Measurements from ENCODE around the gene UNC5C. TPM values are rescaled to one million over a fixed set of nuclear protein-coding genes. Genes with fewer than 3 reads are reported as not detected.

UNC5C gene
- total RNA-seq, 2 experiments from 2014 or later = not detected

DNA sequence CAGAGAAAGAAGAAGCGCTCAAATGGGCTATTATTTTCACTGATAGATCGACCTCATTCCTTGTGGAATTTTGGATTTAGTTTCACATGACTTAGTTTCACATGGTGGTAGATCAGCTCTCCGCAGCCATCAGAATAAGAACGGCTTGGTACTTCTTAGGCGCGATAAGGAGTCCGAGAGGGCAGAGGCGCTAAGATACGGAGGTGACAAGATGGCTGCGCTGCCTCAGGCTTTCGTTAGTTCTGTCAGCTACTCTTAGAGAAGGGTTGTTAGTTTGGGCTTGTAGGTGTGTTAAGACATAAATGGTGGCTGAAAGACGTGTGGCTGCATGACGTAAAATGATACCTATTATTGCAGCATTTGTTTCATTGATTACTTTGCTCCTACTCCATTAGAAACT is 169.1 kb downstream of the UNC5C start:
- ChIA-PET CTCF (interaction anchor here (0.7 kb wide), 1 partner anchor 20 kb away, joined by 4 read pairs; no protein-coding TSS in a partner anchor), POLR2A (no interaction called here)
- H3K27me3 ChIP-seq (ENCODE audit: control insufficient read depth in 1 of 2, insufficient read depth in 2 of 2, low read length in 2 of 2) = no peaks in the 10 kb centered on the region
- H3K4me3 Mint-ChIP-seq = no peak overlapping the region
- no peaks in the 10 kb centered on the region for H3K4me1 Mint-ChIP-seq (ENCODE audit: low read depth)
- H3K4me1 ChIP-seq (ENCODE audit: insufficient read depth, low read length) = no peaks in the 10 kb centered on the region
- no peaks in the 10 kb centered on the region for H3K9me3 Mint-ChIP-seq
- DNase-seq (no peak), ATAC-seq (ENCODE audit: poor library complexity) (no peak)
- H3K36me3 ChIP-seq (ENCODE audit: insufficient read depth, low read length) = no peaks in the 10 kb centered on the region
- intact Hi-C loops (cut with DNase I, micrococcal nuclease) = no loop called here
- no peaks in the 10 kb centered on the region for H3K27me3 Mint-ChIP-seq
- no peaks in the 10 kb centered on the region for H3K9me3 ChIP-seq (ENCODE audit: control insufficient read depth in 1 of 2, insufficient read depth in 1 of 2, low read length in 2 of 2)
- H3K4me3 ChIP-seq (ENCODE audit: low read length) = no peak overlapping the region
- no peaks in the 10 kb centered on the region for H3K36me3 Mint-ChIP-seq (ENCODE audit: low read depth)
- no peak overlapping the region for H3K27ac ChIP-seq (ENCODE audit: low read depth in 1 of 2, low read length in 2 of 2)
- TF ChIP-seq, protein P1, sequence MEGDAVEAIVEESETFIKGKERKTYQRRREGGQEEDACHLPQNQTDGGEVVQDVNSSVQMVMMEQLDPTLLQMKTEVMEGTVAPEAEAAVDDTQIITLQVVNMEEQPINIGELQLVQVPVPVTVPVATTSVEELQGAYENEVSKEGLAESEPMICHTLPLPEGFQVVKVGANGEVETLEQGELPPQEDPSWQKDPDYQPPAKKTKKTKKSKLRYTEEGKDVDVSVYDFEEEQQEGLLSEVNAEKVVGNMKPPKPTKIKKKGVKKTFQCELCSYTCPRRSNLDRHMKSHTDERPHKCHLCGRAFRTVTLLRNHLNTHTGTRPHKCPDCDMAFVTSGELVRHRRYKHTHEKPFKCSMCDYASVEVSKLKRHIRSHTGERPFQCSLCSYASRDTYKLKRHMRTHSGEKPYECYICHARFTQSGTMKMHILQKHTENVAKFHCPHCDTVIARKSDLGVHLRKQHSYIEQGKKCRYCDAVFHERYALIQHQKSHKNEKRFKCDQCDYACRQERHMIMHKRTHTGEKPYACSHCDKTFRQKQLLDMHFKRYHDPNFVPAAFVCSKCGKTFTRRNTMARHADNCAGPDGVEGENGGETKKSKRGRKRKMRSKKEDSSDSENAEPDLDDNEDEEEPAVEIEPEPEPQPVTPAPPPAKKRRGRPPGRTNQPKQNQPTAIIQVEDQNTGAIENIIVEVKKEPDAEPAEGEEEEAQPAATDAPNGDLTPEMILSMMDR (IDR thresholded peaks at IDR 0.05) = no peak
- no peak overlapping the region for H3K27ac Mint-ChIP-seq

DNA sequence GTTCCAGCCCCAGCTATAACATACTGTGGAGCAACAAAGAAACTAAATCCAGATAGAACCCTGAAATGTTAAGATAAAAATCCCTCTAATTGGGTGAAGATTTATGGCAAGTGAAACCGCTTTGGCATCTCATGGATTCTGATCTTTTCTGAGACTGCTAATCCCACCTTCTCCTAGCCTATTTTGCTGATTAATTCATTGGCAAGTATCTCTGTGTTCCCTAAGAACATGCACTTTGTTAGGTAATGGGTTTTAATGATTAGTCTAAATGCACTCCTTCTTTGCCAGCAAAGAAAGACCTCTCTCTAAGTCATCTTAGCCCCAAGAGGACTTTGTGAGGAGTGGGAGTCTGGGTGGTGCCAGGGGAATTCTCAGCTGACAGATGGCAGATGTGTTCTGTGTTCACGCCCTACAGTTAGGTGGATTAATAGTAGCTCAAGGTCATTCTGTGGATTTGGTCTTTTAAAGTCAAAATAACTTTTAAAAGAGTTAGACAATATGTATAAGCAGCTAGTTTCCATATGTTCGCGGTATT is 171.3 kb downstream of the UNC5C start:
- Histone ChIP-seq H3K27ac (ENCODE audit: low read depth in 1 of 2, low read length in 2 of 2) (no peak overlapping the region), H3K4me1 (ENCODE audit: insufficient read depth, low read length) (no peaks in the 10 kb centered on the region), H3K9me3 (ENCODE audit: control insufficient read depth in 1 of 2, insufficient read depth in 1 of 2, low read length in 2 of 2) (no peaks in the 10 kb centered on the region), H3K4me3 (ENCODE audit: low read length) (no peak overlapping the region), H3K27me3 (ENCODE audit: control insufficient read depth in 1 of 2, insufficient read depth in 2 of 2, low read length in 2 of 2) (no peaks in the 10 kb centered on the region), H3K36me3 (ENCODE audit: insufficient read depth, low read length) (no peaks in the 10 kb centered on the region)
- Mint-ChIP-seq H3K4me3 (no peak overlapping the region), H3K36me3 (ENCODE audit: low read depth) (no peaks in the 10 kb centered on the region), H3K27me3 (no peaks in the 10 kb centered on the region), H3K9me3 (no peaks in the 10 kb centered on the region), H3K27ac (no peak overlapping the region), H3K4me1 (ENCODE audit: low read depth) (no peaks in the 10 kb centered on the region)
- ChIA-PET CTCF (no interaction called here), POLR2A (no interaction called here)
- TF ChIP-seq, protein P1 (IDR thresholded peaks at IDR 0.05) = no peak
- intact Hi-C loops (cut with DNase I, micrococcal nuclease) = no loop called here
- DNase-seq (no peak), ATAC-seq (ENCODE audit: poor library complexity) (no peak)

DNA sequence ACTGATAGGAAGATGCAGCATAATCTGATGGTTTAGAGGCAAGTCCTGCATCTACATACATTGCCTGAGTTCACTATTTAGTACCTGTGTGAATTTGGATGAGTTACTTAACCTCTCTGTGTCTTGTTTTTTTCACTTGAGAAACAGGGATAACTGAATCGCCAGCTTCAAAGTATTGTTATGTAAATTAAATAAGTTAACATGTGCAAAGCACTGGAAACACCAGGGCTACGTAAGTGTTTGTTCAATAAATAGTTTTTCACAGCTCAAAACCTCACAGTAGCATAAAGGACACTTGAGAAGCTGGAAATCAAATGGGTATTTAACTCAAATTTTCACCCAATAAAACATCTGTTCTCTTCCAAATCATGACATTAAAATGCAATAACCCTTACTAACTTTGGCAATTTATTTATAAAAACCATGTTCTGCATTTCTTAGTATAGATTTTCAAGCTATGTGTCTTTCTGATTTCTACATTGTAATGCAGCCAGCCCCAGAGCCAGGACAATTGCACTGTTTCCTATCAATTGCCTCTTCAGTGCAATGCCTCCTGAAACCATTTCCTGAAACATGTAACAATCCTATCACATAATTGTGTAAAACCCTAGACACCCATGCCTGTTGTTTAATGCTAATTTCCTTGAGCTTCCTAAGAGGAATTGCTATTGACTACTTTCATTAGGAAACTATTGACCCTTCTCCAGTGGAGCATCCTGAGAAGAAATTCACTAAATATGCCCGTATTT is 177.1 kb downstream of the UNC5C start:
- no peaks in the 10 kb centered on the region for H3K9me3 Mint-ChIP-seq
- H3K27ac Mint-ChIP-seq = no peak overlapping the region
- no peaks in the 10 kb centered on the region for H3K36me3 Mint-ChIP-seq (ENCODE audit: low read depth)
- TF ChIP-seq, protein P1 (IDR thresholded peaks at IDR 0.05) = no peak
- no peak for DNase-seq
- Histone ChIP-seq H3K4me1 (ENCODE audit: insufficient read depth, low read length) (no peaks in the 10 kb centered on the region), H3K9me3 (ENCODE audit: control insufficient read depth in 1 of 2, insufficient read depth in 1 of 2, low read length in 2 of 2) (no peaks in the 10 kb centered on the region), H3K36me3 (ENCODE audit: insufficient read depth, low read length) (no peaks in the 10 kb centered on the region), H3K27ac (ENCODE audit: low read depth in 1 of 2, low read length in 2 of 2) (no peak overlapping the region), H3K4me3 (ENCODE audit: low read length) (no peak overlapping the region), H3K27me3 (ENCODE audit: control insufficient read depth in 1 of 2, insufficient read depth in 2 of 2, low read length in 2 of 2) (no peaks in the 10 kb centered on the region)
- ATAC-seq (ENCODE audit: poor library complexity) = no peak
- no peaks in the 10 kb centered on the region for H3K4me1 Mint-ChIP-seq (ENCODE audit: low read depth)
- intact Hi-C loops (cut with DNase I, micrococcal nuclease) = no loop called here
- POLR2A ChIA-PET = interaction anchor here (0.8 kb wide), 1 partner anchor 10 kb away, joined by 3 read pairs; no protein-coding TSS in a partner anchor
- CTCF ChIA-PET = no interaction called here
- no peaks in the 10 kb centered on the region for H3K27me3 Mint-ChIP-seq
- no peak overlapping the region for H3K4me3 Mint-ChIP-seq
